GM19023 (cell line): ENCODE results near the gene ZMIZ1.

ENCODE experiments used
- ATAC-seq: cut with Tn5 transposase; IDR thresholded peaks from one replicate; pipeline ENCODE4 v1.9.1; 2021; ENCODE audit warnings: mild to moderate bottlenecking, moderate library complexity; ENCODE audit not compliant: unreplicated experiment

The ZMIZ1 gene

DNA sequence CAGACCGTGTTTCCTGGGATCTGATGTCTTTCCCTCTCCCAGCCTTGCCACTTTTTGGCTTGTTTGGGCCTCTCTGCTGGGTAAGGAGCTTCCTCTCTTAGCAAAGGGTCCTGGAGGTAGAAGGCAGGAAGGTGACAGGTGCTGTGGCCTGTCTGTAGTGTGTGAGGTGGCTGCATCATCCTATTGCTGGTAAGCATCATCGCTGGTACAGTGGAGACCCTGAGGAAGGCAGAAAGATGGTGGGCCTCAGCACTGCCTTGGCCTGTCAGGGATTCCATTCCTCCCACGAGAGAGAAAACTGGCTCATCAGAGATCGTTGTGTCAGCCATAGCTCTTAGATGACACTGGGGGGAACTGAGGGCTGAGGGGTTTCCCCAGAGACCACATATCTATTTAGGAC lies 46.5 kb downstream of the ZMIZ1 start:
- no peak for ATAC-seq

DNA sequence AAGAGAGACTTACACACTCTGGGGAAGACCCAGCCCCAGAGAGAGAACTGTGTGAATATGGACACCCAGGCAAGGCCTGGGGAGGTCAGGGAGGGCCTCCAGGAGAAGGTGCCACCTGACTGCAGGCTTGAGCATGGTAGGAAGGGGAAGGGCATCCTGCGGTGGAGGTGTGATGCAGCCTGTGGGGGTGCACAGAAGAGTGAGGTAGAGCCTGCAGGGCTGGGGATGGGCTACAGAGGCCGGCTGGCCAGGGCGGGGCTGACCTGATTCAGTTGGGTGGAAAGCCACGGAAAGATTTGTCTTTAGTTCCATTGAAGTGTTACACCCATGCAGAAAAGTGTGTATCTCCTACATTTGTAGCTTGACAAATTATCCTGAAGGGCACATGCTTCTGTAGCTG lies 47.6 kb downstream of the ZMIZ1 start:
- ATAC-seq, result peak; percentile 35

DNA sequence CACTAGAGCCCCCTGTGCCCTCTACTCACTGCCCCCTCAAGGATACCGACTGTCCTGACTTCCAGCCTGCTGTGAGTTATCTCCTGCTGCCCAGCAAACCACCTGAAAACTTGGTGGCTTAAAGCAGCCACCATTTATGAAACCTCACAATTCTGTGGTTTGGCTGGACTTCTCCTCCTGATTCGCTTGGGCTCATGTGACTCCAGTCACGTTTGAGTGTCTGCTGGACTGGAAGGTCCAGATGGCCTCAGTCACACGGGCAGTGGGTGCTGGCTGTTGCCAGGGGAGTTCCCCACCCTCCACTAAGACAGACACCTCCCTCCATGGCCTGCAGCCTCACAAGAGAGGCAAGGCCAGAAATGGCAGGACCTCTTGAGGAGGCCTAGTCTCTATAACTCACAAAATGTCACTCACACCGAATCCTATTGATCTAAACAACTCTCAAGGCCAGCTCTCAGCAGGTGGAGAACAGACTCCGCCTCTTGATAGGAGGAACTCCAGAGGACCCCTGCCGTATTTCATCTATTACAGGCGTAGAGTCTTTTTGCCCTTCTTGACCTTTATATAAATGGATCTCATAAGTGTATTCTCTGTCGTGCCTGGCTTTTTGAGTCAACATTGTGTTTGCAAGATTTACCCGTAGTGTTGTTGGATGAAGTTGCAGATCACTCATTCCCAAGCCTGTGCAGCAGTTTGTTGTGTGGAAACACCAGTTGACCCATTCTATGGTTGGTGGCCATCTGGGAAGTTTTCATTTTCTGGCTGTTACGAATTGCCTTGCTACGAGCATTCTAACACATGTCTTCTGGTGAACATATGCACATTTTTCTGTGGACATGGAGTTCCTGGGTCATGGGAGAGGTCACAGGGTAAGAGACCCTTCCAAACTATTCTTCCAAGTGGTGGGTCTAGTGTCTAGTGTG lies 48.3 kb downstream of the ZMIZ1 start:
- ATAC-seq, result peak; percentile 85

DNA sequence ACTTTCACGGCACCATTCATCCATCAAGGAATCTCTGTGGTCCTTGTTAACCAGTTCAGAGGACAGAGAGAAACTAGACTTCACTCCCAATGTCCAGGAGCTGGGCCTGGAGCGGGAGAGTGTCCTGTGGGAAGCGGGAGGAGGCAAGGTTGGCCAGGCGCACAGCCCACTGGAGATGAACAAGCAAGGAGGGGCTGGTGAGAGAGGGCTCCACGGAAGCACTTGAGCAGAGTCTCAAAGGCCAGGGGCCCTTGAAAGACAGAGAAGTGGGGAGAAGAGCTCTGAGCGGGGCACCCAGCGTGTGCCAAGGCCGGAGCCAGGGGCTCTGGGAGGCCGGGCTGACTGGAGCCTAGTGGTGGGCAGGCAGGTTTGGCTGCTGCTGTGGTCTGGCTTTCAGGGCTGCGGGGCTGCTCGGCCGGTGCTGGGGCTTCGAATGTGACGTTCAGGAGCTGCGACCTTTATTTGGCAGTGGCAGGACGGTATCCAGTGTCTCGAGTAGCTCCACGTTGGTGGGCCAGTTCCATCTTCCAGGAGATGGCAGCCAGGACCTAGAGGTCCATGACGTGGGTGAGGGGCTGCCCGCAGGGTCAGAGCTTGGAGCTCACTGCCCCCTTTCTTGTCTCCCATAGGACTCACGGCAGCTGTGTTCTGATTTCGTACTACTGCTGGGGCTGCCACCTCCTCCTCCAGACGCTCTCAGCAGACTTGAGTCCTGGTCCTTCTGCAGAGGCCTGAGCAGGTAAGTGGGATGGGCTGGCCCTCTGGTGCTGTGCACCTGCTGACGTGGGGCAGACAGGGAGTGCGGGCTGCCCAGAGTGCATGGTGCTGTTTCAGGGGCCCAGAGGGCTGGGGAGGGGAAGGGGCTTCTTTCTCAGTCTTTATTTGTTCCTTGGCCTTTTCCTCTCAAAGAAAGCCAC lies 49.8 kb downstream of the ZMIZ1 start:
- ATAC-seq, result no peak

DNA sequence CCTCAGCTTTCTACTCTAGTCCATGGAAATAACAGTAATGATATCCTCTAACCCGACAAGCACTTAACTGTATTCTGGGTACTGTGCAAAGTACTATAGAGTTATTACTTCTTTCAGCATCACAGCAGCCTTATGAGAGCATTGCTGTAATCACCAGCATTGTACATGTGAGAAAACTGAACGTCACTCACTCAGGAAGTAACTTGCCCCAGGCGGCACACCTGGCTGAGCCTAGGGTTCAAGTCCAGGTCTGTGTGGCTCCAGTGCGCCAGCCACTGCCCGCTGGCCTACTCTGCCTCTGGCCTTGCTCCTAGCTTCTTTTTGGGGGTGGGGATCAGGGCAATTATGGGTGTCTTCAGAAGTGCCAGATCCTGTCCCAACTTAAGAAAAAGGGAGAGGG lies 50.5 kb downstream of the ZMIZ1 start:
- no peak for ATAC-seq

DNA sequence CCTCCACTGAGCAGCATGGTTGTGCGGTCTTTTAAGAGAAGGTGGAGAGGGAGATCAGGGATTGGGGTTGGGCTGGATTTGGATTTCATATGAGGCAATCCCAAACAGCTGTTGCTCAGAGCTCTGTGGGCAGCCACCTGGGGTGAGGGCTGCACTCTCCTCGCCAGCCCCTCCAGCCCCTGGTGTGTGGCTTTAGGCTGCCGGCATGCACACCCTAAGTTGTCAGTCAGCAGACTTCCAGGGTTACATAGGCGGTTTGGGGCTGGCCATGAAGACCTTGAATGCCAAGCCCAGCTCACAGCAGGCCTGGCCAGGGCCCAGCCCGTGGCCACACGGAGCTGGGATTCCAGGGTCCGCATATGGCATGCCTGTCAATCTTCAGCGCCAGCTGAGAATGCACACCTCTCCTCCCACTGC lies 54.8 kb downstream of the ZMIZ1 start:
- ATAC-seq, result no peak

DNA sequence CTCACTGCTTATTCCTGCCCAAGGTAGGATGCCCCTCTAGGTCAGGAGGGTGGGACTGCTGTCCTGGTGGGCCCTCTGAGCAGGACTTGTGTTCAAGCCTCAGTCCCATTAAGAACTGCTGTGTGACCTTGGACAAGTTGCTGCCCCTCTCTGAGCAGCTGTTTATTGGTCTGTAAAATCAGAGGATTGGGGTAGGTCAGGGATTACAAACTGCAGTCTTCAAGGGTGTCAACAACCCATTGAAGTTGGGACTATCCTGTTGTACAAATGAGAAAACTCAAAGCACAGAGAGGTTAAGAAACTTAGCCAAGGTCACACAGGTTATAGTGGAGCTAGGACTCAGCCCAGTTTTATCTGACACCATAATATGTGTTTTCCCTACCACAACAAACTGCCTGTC lies 55.3 kb downstream of the ZMIZ1 start:
- no peak for ATAC-seq

DNA sequence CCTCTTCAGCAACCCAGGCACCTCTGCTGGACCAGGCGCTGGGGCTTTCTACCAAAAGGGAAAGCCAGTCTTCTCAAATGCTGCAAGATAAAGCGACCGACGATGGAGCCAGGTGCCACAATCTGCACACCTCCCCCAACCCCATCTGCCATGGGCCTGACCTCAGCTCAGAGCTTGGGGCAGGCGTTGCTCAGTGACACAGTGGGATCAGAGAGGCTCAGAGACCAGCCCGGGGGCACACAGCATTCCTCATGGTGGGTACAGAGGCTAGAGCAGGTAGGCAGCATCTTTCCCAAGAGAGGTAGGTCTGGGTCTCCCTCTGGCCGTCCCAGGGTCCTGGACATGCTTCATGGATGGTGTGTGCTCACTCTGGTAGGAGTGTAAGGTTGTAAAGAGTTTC lies 56.3 kb downstream of the ZMIZ1 start:
- no peak for ATAC-seq

DNA sequence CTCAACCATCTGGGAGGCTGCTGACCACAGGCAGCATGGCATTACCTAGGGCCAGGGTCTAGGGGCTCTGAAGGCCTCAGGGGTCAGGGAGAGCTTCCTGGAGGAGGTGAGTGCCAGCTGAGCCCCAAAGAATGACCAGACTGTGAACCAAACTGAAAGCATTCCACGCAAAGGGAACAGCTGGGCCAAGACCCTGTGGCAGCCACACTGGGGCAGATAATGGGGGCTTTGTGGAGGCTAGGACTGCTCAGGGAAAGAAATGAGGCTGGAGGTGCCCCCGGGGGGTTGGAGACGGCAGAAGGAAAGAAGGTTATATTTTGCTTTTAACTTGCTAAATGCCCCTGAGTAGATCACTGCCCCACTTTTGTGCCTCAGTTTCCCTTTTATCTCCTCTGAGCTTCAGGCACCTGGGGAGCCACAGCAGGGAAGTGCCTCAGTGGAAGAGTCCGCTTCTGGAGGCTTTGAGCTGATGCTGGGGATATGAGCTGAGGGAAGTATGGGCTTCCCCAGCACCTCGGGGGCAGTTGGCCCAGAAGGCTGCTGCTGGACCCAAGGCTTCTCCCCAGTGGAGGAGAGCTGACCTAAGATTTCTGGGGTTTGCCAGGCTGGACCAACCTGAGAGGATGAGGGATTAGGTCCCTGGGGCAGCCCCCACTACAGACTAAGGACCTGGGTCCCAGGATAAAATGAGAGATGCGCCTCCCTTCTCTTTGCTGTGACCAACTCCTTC lies 57.8 kb downstream of the ZMIZ1 start:
- no peak for ATAC-seq

DNA sequence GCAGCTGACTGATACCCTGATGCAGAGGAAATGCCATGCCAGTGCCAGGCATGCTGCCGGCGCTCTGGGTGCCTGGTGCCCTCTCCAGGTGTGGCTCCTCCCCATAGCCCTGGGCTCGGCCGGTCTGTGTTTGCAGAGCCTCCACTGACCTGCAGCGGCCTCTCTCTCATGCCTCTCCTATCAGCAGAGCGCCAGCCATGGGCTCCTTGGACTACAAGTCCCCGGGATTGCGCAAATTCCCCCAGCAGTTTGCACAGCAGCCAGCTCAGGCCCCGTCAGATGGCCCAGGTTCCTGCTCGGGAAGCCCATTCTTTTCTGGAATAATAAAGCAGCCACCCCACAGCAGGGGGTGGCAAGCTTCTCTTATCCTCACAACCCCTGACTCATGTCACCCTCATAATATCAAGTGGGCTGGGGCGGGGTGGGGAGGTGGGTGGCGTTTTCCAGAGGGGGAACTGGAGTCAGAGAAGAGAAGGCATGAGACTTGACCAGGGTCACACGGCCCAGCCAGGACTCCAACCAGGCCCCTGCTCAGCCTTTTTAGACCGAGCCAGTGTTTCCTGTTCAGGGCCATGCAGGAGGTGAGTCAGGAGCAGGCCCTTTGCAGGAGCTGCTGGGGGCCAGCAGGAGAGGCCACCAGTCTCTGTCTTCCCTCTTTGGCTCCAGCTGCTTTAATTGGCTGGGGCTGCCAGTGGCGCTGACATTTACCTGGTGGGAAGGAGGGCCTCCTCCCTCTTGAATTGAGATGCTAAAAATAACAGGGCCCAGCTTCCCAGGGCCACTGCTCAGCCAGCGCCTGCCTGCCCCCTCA lies 58.6 kb downstream of the ZMIZ1 start:
- no peak for ATAC-seq

DNA sequence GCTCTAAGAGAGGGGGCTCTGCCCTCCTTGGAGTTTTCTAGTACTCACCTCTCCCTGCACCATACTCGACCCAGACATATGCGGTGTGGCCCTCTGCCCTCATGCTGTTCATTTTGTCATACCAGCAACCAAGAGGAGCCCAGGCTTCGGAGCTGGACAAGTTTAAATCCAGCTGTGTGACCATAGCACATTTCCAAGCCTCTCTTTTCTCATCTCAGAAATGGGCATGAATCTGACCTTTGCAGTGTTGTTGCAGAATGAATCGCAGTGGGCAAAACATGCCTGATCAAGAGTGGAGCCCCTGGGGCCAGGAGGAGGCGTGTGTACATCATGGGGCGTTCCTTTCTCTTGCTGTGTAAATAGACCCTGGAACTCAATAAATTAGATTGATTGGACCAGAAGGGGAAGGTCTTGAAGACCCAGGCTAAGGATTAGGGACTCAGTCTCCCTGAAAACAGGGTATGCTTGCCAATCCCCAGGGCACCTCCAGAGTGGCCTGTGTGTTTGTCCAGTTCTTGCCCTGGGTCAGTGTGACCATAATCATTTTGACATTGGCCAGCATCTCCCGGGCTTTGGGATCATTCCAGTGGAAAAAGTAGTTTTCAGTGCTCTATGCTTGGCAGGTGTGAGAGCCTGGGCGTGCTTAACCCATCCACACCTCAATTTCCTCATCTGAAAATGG lies 59.6 kb downstream of the ZMIZ1 start:
- ATAC-seq, result no peak

DNA sequence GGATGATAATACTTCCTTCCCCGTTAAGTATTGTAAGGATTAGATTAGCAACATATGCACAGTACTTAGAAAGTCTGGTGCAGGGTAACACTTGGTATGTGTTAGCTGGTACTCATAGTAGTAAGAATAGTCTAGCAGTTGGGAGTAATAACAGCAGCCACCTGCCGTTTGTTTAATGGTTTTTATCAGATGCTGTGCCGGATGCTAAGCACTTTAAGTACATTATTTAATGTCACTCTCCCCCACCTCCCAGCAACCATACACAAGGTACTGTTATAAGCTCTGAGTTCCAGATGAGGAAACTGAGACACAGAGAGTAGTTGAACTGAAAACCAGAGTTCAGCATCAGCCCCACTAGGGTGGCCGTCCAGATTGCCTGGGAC lies 60.1 kb downstream of the ZMIZ1 start:
- no peak for ATAC-seq

DNA sequence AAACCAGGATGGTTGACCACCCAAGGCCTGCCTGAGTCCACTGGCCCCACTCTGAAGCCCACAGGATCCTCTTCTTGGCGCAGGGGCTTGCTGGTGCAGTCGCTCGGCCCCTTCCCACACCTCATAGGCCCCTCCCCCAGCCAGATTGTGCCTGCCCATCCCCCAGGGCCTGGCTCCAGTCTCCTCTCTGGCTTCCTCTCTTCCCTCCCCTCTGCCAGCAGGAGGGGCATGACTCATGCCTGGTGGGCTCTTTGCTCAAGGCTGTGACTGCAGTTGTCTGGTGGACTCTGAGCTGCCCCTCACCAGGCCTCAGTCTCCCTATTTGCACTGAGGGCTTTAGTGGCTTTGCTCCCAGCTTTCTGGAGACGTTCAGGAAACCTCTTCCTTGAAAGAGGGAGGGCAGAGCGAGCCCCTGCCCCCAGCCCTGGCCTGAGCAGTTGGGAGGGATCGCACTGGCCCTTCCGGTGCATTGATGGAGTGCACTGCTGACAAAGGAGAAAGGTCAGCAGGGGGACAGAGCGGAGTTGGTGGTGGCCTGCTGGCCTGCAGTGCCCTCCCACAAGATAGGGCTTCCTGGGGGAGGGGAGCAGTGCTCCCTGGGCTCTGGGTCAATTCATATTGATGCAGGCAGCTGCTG lies 60.7 kb downstream of the ZMIZ1 start:
- no peak for ATAC-seq

DNA sequence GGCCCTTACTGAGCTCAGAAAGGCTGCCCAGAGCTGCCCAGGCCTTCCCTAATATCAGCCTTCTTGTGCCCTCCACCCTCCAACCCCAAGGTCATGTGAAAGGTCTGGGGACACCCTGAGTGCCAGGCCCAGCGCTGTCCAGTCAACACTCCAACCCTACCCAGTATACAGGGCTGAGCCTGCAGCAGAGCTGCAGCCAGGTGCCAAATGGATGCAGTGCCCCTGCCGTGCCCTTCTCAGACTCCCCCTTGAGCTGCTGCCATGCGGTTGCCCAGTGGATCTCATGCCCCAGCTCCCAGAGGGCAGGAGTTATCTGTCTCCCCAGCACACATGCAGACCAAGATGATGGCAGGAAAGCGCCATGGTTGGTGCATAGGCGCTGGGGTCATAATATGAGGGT lies 61.5 kb downstream of the ZMIZ1 start:
- ATAC-seq, result no peak

DNA sequence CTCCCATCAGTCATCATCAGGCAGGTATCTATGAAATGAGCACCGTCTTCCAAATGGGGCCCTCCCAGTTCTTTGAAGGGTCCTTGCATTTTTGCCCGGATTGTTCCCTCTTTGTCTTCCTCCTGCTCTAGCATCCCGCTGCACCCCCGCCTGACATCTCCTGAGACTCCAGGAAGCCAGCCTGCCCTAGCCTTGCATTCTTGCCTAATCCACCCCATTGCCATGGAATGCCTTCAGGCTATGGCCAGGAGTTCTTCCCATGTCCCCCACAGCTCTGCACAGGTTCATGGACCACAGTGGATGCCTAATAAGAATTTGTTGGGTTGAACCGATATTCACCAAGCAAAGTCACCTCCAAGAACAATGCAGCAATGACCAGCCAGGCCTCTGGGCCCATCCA lies 62.1 kb downstream of the ZMIZ1 start:
- no peak for ATAC-seq

DNA sequence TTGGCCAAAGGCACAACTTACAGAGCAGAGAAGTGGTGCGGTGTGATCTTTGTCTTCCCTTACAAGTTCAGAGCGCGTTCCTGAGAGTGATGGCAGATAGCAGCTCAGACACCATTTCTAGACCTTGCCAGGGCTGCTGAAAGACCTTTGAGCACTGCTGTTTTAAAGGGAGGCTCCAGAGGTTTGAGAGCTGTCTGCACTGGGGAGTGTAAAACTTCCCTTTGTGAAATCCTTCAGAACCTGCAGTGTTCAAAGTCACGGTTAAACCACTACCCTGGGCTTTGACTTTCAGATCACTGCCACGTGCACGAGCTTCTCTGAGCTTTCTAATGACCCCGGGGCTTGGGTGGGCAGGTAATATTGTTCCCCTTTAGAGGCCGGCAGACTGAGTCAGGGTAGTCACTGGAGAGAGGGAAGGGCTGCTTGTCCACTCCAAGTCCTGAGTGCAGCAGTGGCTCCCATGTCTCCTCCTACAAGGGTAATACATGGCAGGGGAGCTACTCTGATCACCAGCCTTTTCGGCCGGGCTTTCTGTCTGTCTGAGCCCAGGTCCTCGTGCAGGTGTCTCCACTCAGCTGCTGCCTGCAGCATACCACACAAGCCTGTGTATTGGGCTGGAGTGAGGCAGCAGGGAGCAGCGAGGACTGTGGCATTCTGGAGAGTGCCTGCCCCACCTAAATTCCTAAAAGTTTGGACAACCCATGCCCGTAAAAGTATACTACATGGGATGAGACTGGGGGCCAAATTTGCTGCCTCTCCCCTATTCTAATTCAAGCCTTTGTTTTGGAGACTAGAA lies 63.3 kb downstream of the ZMIZ1 start:
- ATAC-seq, result no peak

DNA sequence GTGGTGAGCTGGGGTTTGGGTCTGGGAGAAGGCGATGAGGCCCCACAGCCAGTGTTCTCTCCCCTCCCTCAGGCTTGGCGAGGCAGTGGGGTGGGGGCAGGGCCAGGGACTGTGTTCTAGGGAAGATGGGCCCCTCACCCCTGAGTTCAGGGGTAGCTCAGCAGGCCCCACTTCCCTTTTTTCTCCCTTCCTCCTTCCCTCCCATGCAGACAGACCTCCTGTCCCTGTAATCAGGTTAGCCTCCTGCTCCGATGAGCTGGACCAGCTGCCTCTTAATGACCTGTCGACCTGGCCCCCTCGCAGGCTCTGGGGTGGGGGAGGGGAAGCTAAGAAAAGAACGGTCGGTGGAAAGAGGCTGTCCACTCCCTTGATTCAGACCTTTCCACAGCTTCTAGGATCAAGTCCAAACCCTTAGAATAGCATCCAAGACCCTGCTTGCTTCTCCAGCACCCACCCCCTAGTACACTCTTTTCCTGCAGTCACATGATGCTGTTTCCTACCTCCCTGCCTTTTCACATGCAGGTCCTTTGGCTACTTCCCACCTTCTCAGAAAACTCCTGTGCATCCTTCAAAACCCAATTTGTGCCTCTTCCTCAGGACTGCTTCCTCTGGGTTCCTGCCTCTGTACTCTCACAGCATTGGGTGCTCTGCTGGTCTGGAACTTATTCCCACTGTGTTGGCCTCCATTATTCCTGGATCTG lies 64.1 kb downstream of the ZMIZ1 start:
- no peak for ATAC-seq

DNA sequence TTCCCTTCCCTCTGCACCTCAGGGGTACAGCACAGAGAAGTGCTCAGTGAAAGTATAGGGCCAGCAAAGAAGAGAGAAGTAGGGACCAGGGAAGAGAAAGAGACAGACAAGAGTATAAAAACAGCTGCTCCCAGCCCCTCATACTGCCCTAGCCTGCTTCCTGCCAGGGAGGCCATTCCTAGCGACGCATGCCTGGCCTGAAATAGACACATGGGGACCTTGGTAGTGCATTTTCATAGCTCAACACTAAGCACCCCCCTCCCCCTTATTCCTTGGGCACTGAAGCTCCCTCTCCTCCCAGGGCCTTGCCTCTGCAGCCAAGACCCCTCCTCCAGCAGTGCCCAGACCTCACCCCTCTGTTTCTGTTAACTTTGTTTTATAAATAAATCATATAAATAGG lies 64.7 kb downstream of the ZMIZ1 start:
- no peak for ATAC-seq
